ENCODE results near the gene DPCD.

The DPCD gene

GRCh38 chr10:101565936-101566332 is 22.2 kb upstream of the DPCD start:
- DNase-seq (no peak), ATAC-seq (ENCODE audit: insufficient read depth, low read depth) (no peak)
- Histone ChIP-seq H3K36me3 (ENCODE audit: insufficient read depth, low read length) (no peaks in the 10 kb centered on the region), H3K9me3 (ENCODE audit: insufficient read depth, low read length, severe bottlenecking) (no peaks in the 10 kb centered on the region), H3K27me3 (ENCODE audit: insufficient read depth, low read length, poor library complexity) (no peaks in the 10 kb centered on the region), H3K27ac (ENCODE audit: low read length) (no peak overlapping the region), H3K9ac (ENCODE audit: low read depth, low read length) (no peak overlapping the region), H3K4me2 (ENCODE audit: insufficient read depth, low read length) (no peak overlapping the region), H3K79me2 (ENCODE audit: insufficient read depth, low read length) (no peaks in the 10 kb centered on the region), H3K4me1 (ENCODE audit: insufficient read depth, low read length) (peaks cover 16% of the 10 kb centered on the region), H2AFZ (ENCODE audit: low read depth, low read length) (no peak overlapping the region), H3K4me3 (ENCODE audit: low read depth in 1 of 2, low read length in 2 of 2) (no peak overlapping the region), H4K20me1 (ENCODE audit: insufficient read depth, low read length) (no peaks in the 10 kb centered on the region)
- TF ChIP-seq, protein P1, sequence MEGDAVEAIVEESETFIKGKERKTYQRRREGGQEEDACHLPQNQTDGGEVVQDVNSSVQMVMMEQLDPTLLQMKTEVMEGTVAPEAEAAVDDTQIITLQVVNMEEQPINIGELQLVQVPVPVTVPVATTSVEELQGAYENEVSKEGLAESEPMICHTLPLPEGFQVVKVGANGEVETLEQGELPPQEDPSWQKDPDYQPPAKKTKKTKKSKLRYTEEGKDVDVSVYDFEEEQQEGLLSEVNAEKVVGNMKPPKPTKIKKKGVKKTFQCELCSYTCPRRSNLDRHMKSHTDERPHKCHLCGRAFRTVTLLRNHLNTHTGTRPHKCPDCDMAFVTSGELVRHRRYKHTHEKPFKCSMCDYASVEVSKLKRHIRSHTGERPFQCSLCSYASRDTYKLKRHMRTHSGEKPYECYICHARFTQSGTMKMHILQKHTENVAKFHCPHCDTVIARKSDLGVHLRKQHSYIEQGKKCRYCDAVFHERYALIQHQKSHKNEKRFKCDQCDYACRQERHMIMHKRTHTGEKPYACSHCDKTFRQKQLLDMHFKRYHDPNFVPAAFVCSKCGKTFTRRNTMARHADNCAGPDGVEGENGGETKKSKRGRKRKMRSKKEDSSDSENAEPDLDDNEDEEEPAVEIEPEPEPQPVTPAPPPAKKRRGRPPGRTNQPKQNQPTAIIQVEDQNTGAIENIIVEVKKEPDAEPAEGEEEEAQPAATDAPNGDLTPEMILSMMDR (IDR thresholded peaks at IDR 0.05; ENCODE audit: borderline replicate concordance, extremely low read depth, low read length, poor library complexity, severe bottlenecking), result no peak
- no peak for TF ChIP-seq EZH2 (IDR thresholded peaks at IDR 0.05; ENCODE audit: borderline replicate concordance, low read depth, low read length, severe bottlenecking)

- DNase-seq (no peak), ATAC-seq (ENCODE audit: insufficient read depth, low read depth) (no peak)
- no peak for TF ChIP-seq EZH2 (IDR thresholded peaks at IDR 0.05; ENCODE audit: borderline replicate concordance, low read depth, low read length, severe bottlenecking)
- TF ChIP-seq, protein P1 (IDR thresholded peaks at IDR 0.05; ENCODE audit: borderline replicate concordance, extremely low read depth, low read length, poor library complexity, severe bottlenecking), result no peak
- no peak overlapping the region for H3K27ac ChIP-seq (ENCODE audit: low read length)
- H3K79me2 ChIP-seq (ENCODE audit: insufficient read depth, low read length), result no peaks in the 10 kb centered on the region
- H3K9ac ChIP-seq (ENCODE audit: low read depth, low read length), result no peak overlapping the region
- H2AFZ ChIP-seq (ENCODE audit: low read depth, low read length), result no peak overlapping the region
- no peak overlapping the region for H3K4me3 ChIP-seq (ENCODE audit: low read depth in 1 of 2, low read length in 2 of 2)
- H3K4me2 ChIP-seq (ENCODE audit: insufficient read depth, low read length), result no peak overlapping the region
- no peaks in the 10 kb centered on the region for H3K27me3 ChIP-seq (ENCODE audit: insufficient read depth, low read length, poor library complexity)
- no peaks in the 10 kb centered on the region for H3K36me3 ChIP-seq (ENCODE audit: insufficient read depth, low read length)
- peaks cover 16% of the 10 kb centered on the region for H3K4me1 ChIP-seq (ENCODE audit: insufficient read depth, low read length)
- no peaks in the 10 kb centered on the region for H3K9me3 ChIP-seq (ENCODE audit: insufficient read depth, low read length, severe bottlenecking)
- no peaks in the 10 kb centered on the region for H4K20me1 ChIP-seq (ENCODE audit: insufficient read depth, low read length)
These were observed 21.6 kb upstream of the DPCD start for GRCh38 chr10:101566333-101567164.

DNA sequence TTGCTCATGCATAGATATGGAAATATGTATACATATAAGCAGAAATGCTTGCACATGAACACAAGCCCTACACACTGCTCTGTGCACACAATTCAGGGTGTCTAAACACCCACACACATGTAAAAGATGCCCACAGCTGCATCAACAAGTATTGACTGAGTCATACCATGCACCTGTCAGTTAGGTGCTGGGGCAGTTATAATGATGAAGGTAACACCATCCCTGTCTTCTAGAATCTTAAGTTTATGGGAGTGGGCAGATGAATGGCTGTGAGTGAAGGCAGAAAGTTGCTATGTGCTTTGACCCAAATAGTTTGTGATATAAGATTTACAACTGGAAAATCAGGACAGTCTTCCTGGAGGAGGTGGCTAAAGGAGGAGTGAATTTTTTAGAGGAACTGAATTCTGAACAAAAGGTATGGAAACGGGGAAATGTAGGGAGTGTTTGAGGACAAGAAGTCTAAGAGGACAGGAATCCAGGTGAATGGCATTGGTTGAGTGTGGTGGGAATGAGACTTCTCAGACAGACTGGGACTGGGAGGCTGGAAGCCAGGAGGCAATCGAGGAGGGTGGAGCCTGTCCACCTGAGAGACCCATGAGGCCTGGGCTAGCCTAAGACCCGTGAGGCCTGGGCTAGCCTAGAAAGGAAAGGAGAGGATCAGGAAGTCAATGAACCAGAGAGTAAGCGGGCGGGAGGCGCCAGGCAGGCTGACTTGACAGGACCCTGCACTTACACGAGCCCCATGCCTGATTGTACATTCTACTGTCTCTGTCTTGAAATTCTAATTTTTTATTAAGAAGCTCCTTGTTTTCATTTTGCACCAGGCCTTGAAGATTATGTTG is 20.7 kb upstream of the DPCD start:
- H3K4me2 ChIP-seq (ENCODE audit: insufficient read depth, low read length), result no peak overlapping the region
- no peak for DNase-seq

More for the DNA sequence above, 20.7 kb upstream of the DPCD start:
- Histone ChIP-seq H3K27me3 (ENCODE audit: insufficient read depth, low read length, poor library complexity) (no peaks in the 10 kb centered on the region), H3K79me2 (ENCODE audit: insufficient read depth, low read length) (no peaks in the 10 kb centered on the region), H3K36me3 (ENCODE audit: insufficient read depth, low read length) (no peaks in the 10 kb centered on the region), H3K9me3 (ENCODE audit: insufficient read depth, low read length, severe bottlenecking) (no peaks in the 10 kb centered on the region), H4K20me1 (ENCODE audit: insufficient read depth, low read length) (no peaks in the 10 kb centered on the region), H3K9ac (ENCODE audit: low read depth, low read length) (no peak overlapping the region), H3K4me1 (ENCODE audit: insufficient read depth, low read length) (peaks cover 16% of the 10 kb centered on the region), H3K27ac (ENCODE audit: low read length) (no peak overlapping the region), H3K4me3 (ENCODE audit: low read depth in 1 of 2, low read length in 2 of 2) (no peak overlapping the region), H2AFZ (ENCODE audit: low read depth, low read length) (no peak overlapping the region)
- TF ChIP-seq, protein P1 (IDR thresholded peaks at IDR 0.05; ENCODE audit: borderline replicate concordance, extremely low read depth, low read length, poor library complexity, severe bottlenecking), result no peak
- no peak for TF ChIP-seq EZH2 (IDR thresholded peaks at IDR 0.05; ENCODE audit: borderline replicate concordance, low read depth, low read length, severe bottlenecking)
- ATAC-seq (ENCODE audit: insufficient read depth, low read depth), result no peak
